Neural progenitor cell (in vitro differentiated cells): ENCODE results near the gene PDZK1. TPM values are rescaled to one million over a fixed set of nuclear protein-coding genes. Genes with fewer than 3 reads are reported as not detected.
A peak's percentile ranks its signal among the peaks of the same experiment; 100 is the strongest.

Experiments used
- DNase-seq: peaks from one replicate; pipeline ENCODE4 v3.0.0-alpha.2; 2016; ENCODE audit warnings: low spot score
- H2AFZ ChIP-seq: fragments of 200-600 bp; sonication (generic); replicated peaks from 2 replicates; pipeline ENCODE4 v1.6.1; 2016; ENCODE audit warnings: antibody characterized with exemption
- H3F3A ChIP-seq: fragments of 200-600 bp; sonication (generic); 2 replicates; pipeline ENCODE4 v1.6.1; 2016; ENCODE audit warnings: antibody characterized with exemption, low read depth
- H3K27ac ChIP-seq: fragments of 200-600 bp; sonication (generic); 2 replicates; pipeline ENCODE4 v1.5.1; 2016; ENCODE audit warnings: mild to moderate bottlenecking
- H3K27me3 ChIP-seq: fragments of 200-600 bp; sonication (generic); 2 replicates; pipeline ENCODE4 v1.6.1; 2016; ENCODE audit warnings: mild to moderate bottlenecking, moderate library complexity
- H3K36me3 ChIP-seq: fragments of 200-600 bp; sonication (generic); 2 replicates; pipeline ENCODE4 v1.5.1; 2016
- H3K4me1 ChIP-seq: fragments of 200-600 bp; sonication (generic); 2 replicates; pipeline ENCODE4 v1.6.1; 2016; ENCODE audit warnings: mixed run types
- H3K4me2 ChIP-seq: fragments of 200-600 bp; sonication (generic); 2 replicates; pipeline ENCODE4 v1.6.1; 2016
- H3K4me3 ChIP-seq: fragments of 200-600 bp; sonication (generic); 2 replicates; pipeline ENCODE4 v1.5.1; 2016
- H3K79me2 ChIP-seq: fragments of 200-600 bp; sonication (generic); 2 replicates; pipeline ENCODE4 v1.6.1; 2016; ENCODE audit warnings: low read depth
- H3K9ac ChIP-seq: fragments of 200-600 bp; sonication (generic); 2 replicates; pipeline ENCODE4 v1.6.1; 2016
- H3K9me3 ChIP-seq: fragments of 200-600 bp; sonication (generic); 2 replicates; pipeline ENCODE4 v1.5.1; 2016; ENCODE audit warnings: low read depth
- H4K20me1 ChIP-seq: fragments of 200-600 bp; sonication (generic); 2 replicates; pipeline ENCODE4 v1.6.1; 2016; ENCODE audit warnings: low read depth
- H3K27ac Mint-ChIP-seq: 3 replicates; pipeline ENCODE4 v1.8.0; 2021; ENCODE audit warnings: mixed read lengths
- H3K27me3 Mint-ChIP-seq: 2 replicates; pipeline ENCODE4 v1.8.0; 2022; ENCODE audit warnings: low read depth, mild to moderate bottlenecking, inconsistent platforms, moderate library complexity, mixed read lengths; ENCODE audit not compliant: insufficient read depth
- H3K36me3 Mint-ChIP-seq: 3 replicates; pipeline ENCODE4 v1.8.0; 2021; ENCODE audit warnings: mixed read lengths
- H3K4me1 Mint-ChIP-seq: 3 replicates; pipeline ENCODE4 v1.8.0; 2021; ENCODE audit warnings: mixed read lengths
- H3K4me3 Mint-ChIP-seq: 3 replicates; pipeline ENCODE4 v1.8.0; 2021; ENCODE audit warnings: mild to moderate bottlenecking, moderate library complexity, mixed read lengths
- H3K9me3 Mint-ChIP-seq: 3 replicates; pipeline ENCODE4 v1.8.0; 2020; ENCODE audit warnings: mixed read lengths
- EZH2 ChIP-seq: fragments of 200-600 bp; sonication (generic); IDR thresholded peaks from 2 replicates; pipeline ENCODE4 v1.6.1; 2017; ENCODE audit warnings: antibody characterized with exemption, mild to moderate bottlenecking, moderate library complexity
- EZH2phosphoT487 ChIP-seq: fragments of 200-600 bp; sonication (generic); IDR thresholded peaks from 2 replicates; pipeline ENCODE4 v1.6.1; 2017; ENCODE audit warnings: antibody characterized with exemption
- total RNA-seq: library from RNA; depleted of rRNA; stranded (reverse); fragments of >200 nt; gene quantifications from 2 replicates; pipeline ENCODE4 v1.2.3, GENCODE V29; 2015; ENCODE audit warnings: low replicate concordance
- TF ChIP-seq, protein P1 (sequence below): fragments of 200-600 bp; sonication (generic); IDR thresholded peaks from 2 replicates; pipeline ENCODE4 v1.5.1; 2017; ENCODE audit warnings: antibody characterized with exemption, mild to moderate bottlenecking

The PDZK1 gene
- 0.28 and 0.50 TPM in 2 replicates for total RNA-seq

DNA sequence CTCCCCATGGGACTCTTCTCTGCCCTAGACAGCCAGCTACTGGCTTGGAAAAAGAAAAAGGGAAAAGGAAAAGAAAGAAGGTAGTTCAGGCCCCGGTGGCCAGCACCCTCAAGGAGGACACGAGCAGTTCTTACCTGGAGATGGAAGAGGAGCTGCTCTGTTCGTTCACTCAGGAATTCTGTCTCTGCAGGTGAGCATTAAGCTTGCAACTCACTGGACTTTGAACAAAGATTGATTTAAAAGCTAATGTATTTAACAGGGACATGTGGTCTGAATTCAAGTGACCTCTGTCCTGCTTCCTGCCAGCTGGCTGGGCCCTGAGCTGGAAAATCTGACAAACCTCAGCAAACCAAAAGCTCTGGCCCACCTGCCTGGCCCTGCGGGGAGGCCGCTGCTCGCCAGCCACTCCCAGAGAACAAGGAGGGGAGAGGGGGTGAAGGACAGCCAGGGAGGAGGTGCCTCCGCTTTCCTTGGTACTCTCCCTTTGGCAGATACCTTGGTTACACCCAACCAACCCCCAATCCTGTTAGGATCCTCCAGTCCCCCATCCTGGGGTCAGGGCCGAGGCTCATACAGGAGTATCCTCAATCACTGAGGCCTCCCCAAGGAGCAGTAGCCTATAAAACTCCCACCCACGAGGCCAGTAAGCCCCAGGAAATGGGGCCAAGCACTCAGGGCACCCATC lies at the start of gene PDZK1:
Gene PDZK1 (minus strand): TSS at position 186 of the 685 bp plus-strand sequence. CDS start 19,347 bp downstream, outside the sequence.
- Mint-ChIP-seq H3K27ac (no peak within 1 kb of the TSS), H3K36me3 (no peaks in the 10 kb centered on the region), H3K4me3 (no peak within 1 kb of the TSS), H3K27me3 (no peaks in the 10 kb centered on the region), H3K9me3 (no peaks in the 10 kb centered on the region), H3K4me1 (peaks cover 17% of the 10 kb centered on the region)
- H3K4me3 ChIP-seq = no peak within 1 kb of the TSS
- no peaks in the 10 kb centered on the region for H3K27me3 ChIP-seq
- H3K4me2 ChIP-seq = peak within 1 kb of the TSS; percentile 46
- no peaks in the 10 kb centered on the region for H3K36me3 ChIP-seq
- peak within 1 kb of the TSS; percentile 71 for H2AFZ ChIP-seq
- H3K79me2 ChIP-seq = no peaks in the 10 kb centered on the region
- H3K4me1 ChIP-seq = peaks cover 16% of the 10 kb centered on the region
- peaks cover 8% of the 10 kb centered on the region for H3F3A ChIP-seq
- no peak for TF ChIP-seq EZH2phosphoT487
- TF ChIP-seq EZH2 = no peak
- TF ChIP-seq, protein P1, sequence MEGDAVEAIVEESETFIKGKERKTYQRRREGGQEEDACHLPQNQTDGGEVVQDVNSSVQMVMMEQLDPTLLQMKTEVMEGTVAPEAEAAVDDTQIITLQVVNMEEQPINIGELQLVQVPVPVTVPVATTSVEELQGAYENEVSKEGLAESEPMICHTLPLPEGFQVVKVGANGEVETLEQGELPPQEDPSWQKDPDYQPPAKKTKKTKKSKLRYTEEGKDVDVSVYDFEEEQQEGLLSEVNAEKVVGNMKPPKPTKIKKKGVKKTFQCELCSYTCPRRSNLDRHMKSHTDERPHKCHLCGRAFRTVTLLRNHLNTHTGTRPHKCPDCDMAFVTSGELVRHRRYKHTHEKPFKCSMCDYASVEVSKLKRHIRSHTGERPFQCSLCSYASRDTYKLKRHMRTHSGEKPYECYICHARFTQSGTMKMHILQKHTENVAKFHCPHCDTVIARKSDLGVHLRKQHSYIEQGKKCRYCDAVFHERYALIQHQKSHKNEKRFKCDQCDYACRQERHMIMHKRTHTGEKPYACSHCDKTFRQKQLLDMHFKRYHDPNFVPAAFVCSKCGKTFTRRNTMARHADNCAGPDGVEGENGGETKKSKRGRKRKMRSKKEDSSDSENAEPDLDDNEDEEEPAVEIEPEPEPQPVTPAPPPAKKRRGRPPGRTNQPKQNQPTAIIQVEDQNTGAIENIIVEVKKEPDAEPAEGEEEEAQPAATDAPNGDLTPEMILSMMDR = no peak
- no peaks in the 10 kb centered on the region for H4K20me1 ChIP-seq
- H3K9me3 ChIP-seq = no peaks in the 10 kb centered on the region
- no peak within 1 kb of the TSS for H3K9ac ChIP-seq
- H3K27ac ChIP-seq = no peak within 1 kb of the TSS
- peak; percentile 25 for DNase-seq

DNA sequence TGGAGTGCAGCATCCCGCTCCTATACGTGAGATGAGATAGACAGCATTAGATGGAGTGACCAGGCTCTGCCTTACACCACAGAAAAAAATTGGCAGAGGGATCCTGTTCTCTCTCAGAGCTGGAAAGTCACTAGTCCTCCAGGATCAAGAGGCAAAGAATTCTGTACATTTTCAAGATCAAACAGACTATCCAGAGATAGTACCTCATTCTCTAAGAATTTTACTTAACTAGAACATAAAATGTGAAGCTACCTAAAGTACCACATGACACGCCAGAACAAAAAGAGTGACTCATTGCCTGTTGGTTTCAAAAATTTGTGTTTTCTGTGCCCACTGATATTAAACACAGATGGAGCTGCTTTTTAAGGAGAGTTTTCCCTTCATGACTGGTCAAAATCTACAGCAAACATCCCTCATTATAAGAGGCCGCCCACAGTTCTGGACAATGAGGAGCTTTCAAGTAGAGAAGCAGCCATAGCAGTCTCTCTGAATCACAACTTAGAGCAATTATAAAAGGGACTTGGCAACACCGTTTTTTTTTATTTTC lies 44.4 kb upstream of the PDZK1 start:
- no peak overlapping the region for H3K4me3 Mint-ChIP-seq
- H3K27ac ChIP-seq = no peak overlapping the region
- H3K4me1 Mint-ChIP-seq = peaks cover 4% of the 10 kb centered on the region
- H3F3A ChIP-seq = no peaks in the 10 kb centered on the region
- H3K4me3 ChIP-seq = no peak overlapping the region
- peaks cover 13% of the 10 kb centered on the region for H3K36me3 Mint-ChIP-seq
- no peak overlapping the region for H3K27ac Mint-ChIP-seq
- no peaks in the 10 kb centered on the region for H3K4me1 ChIP-seq
- no peak overlapping the region for H3K4me2 ChIP-seq
- DNase-seq = no peak
- no peak overlapping the region for H2AFZ ChIP-seq
- no peaks in the 10 kb centered on the region for H3K79me2 ChIP-seq
- no peaks in the 10 kb centered on the region for H3K27me3 Mint-ChIP-seq
- no peaks in the 10 kb centered on the region for H3K9me3 ChIP-seq
- TF ChIP-seq EZH2 = no peak
- TF ChIP-seq, protein P1 = no peak
- no peaks in the 10 kb centered on the region for H3K36me3 ChIP-seq
- no peak overlapping the region for H3K9ac ChIP-seq
- H3K9me3 Mint-ChIP-seq = no peaks in the 10 kb centered on the region
- H3K27me3 ChIP-seq = no peaks in the 10 kb centered on the region
- H4K20me1 ChIP-seq = no peaks in the 10 kb centered on the region

DNA sequence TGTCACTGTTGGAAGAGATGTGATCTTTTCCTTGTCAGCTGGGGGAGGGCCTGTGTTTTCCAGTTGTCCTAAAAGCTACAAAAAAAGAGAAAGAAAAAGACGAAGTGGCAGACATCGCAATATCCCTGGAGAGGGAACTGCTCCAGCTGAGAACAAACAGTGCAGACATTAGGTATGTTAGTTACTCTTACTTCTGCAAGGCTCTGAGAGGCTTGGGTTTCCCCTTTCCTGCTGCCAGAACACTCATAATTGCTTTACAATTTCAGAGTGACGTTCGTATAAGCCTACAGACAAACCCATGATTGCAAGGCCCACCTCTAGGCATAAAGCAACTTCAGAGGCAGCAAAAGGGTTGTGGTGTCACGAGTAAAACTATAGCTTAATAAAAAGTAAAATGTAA lies 43.3 kb upstream of the PDZK1 start:
- Histone ChIP-seq H3K36me3 (peaks cover 5% of the 10 kb centered on the region), H3K79me2 (no peaks in the 10 kb centered on the region), H3K27ac (no peak overlapping the region), H4K20me1 (no peaks in the 10 kb centered on the region), H3K9me3 (no peaks in the 10 kb centered on the region), H2AFZ (no peak overlapping the region), H3K9ac (no peak overlapping the region), H3K4me2 (no peak overlapping the region), H3K27me3 (no peaks in the 10 kb centered on the region), H3F3A (no peaks in the 10 kb centered on the region), H3K4me3 (no peak overlapping the region), H3K4me1 (no peaks in the 10 kb centered on the region)
- Mint-ChIP-seq H3K4me1 (peaks cover 4% of the 10 kb centered on the region), H3K9me3 (no peaks in the 10 kb centered on the region), H3K27me3 (no peaks in the 10 kb centered on the region), H3K4me3 (no peak overlapping the region), H3K27ac (no peak overlapping the region), H3K36me3 (peaks cover 14% of the 10 kb centered on the region)
- TF ChIP-seq EZH2phosphoT487 = no peak
- no peak for TF ChIP-seq EZH2
- TF ChIP-seq, protein P1 = no peak
- DNase-seq = no peak
